ENCODE measurements around the gene CMTM7. TPM values are rescaled to one million over a fixed set of nuclear protein-coding genes. Genes with fewer than 3 reads are reported as not detected.

The CMTM7 gene
- polyA plus RNA-seq, 1 of the 3 experiments (the other 2 are of a cell fraction): 50.1 TPM

DNA sequence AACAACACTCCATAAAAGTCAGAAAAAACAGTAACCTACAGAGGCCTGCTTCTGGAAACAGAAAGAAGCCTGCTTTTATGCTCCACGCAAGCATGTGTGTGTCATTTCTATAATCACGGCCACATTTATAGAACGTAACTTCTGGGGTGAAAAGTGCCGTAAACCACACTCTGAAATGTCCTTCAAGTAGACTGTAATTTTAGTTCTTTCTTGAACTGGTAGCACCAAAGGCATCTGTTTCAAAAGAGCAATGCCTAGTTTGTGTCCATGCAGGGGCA is 19.5 kb upstream of the CMTM7 start:
- Histone ChIP-seq H3K79me2 (ENCODE audit: insufficient read depth) (no peaks in the 10 kb centered on the region), H4K20me1 (ENCODE audit: insufficient read depth) (no peaks in the 10 kb centered on the region), H2AFZ (ENCODE audit: low read depth) (no peak overlapping the region), H3K4me1 (ENCODE audit: control insufficient read depth in 1 of 2, insufficient read depth in 2 of 2, low read depth in 1 of 2, low read length in 1 of 2) (no peaks in the 10 kb centered on the region), H3K27ac (ENCODE audit: low read depth in 2 of 2, low read length in 1 of 2) (no peak overlapping the region), H3K36me3 (replicated peaks in 1 of 2; ENCODE audit: control insufficient read depth in 1 of 2, insufficient read depth in 2 of 2, low read length in 1 of 2) (no peaks in the 10 kb centered on the region), H3F3A (replicated peaks; ENCODE audit: insufficient read depth) (no peaks in the 10 kb centered on the region), H3K9me2 (no peaks in the 10 kb centered on the region), H3K4me3 (ENCODE audit: low read depth in 2 of 2, low read length in 1 of 2) (no peak overlapping the region), H3K9me3 (no peaks in the 10 kb centered on the region), H3K27me3 (ENCODE audit: insufficient read depth) (no peaks in the 10 kb centered on the region), H3K9ac (no peak overlapping the region), H3K4me2 (no peak overlapping the region)
- no peak for DNase-seq
- ChIA-PET POLR2A (no interaction called here), CTCF (interaction anchor here (1.0 to 3.9 kb wide), 4 partner anchors 13 to 96 kb away, joined by 3 to 38 read pairs (median 13); no protein-coding TSS in a partner anchor)
- no peak for TF ChIP-seq YY1 (IDR thresholded peaks at IDR 0.05; ENCODE audit: low read depth)
- no peak for TF ChIP-seq JUND (IDR thresholded peaks at IDR 0.05)
- WGBS (ENCODE audit: low lambda C conversion rate): 95% methylated on average over 4 of the region's 4 CpGs

DNA sequence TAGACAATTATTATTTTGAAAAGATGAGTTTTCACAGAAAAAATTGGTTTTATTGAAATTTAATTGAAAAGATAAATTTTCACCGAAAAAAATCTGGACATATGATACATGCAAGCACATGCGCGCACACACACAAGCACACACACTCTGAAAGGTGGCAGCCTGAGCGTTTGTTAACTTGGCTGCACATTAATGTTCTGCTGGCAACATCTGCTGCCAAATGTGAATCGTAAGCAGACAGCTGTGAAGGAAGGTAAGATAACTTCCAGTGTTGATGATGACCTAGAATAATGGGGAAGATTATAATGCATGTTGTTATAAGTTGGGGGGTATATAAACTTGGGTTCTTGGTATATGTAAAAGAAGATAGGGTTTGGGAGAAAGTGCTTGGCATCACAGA is 18.4 kb upstream of the CMTM7 start:
- no peak for DNase-seq
- Histone ChIP-seq H4K20me1 (ENCODE audit: insufficient read depth) (no peaks in the 10 kb centered on the region), H2AFZ (ENCODE audit: low read depth) (no peak overlapping the region), H3K4me3 (ENCODE audit: low read depth in 2 of 2, low read length in 1 of 2) (no peak overlapping the region), H3K9me2 (no peaks in the 10 kb centered on the region), H3K4me1 (ENCODE audit: control insufficient read depth in 1 of 2, insufficient read depth in 2 of 2, low read depth in 1 of 2, low read length in 1 of 2) (no peaks in the 10 kb centered on the region), H3K27me3 (ENCODE audit: insufficient read depth) (no peaks in the 10 kb centered on the region), H3K9me3 (no peaks in the 10 kb centered on the region), H3K27ac (ENCODE audit: low read depth in 2 of 2, low read length in 1 of 2) (no peak overlapping the region), H3K79me2 (ENCODE audit: insufficient read depth) (no peaks in the 10 kb centered on the region), H3K4me2 (no peak overlapping the region), H3K36me3 (replicated peaks in 1 of 2; ENCODE audit: control insufficient read depth in 1 of 2, insufficient read depth in 2 of 2, low read length in 1 of 2) (no peaks in the 10 kb centered on the region), H3F3A (replicated peaks; ENCODE audit: insufficient read depth) (no peaks in the 10 kb centered on the region), H3K9ac (no peak overlapping the region)
- WGBS (ENCODE audit: low lambda C conversion rate): 80% methylated on average over 5 of the region's 5 CpGs
- CTCF ChIA-PET: interaction anchor here (2.1 to 6.7 kb wide), 4 partner anchors 11 to 354 kb away, joined by 6 to 98 read pairs (median 36); no protein-coding TSS in a partner anchor
- TF ChIP-seq SMC3 (IDR thresholded peaks at IDR 0.05; ENCODE audit: low read depth, low read length) (no peak), YY1 (IDR thresholded peaks at IDR 0.05; ENCODE audit: low read depth) (no peak), MEF2A (IDR thresholded peaks at IDR 0.05; ENCODE audit: borderline replicate concordance, low read depth) (no peak), USF2 (IDR thresholded peaks at IDR 0.05; ENCODE audit: borderline replicate concordance, low read depth, low read length) (no peak), MXI1 (IDR thresholded peaks at IDR 0.05; ENCODE audit: low read depth, low read length) (no peak), GATA2 (CRISPR knock-in tag; IDR thresholded peaks at IDR 0.05) (no peak), GABPA (IDR thresholded peaks at IDR 0.05; ENCODE audit: low read depth) (no peak), EZH2phosphoT487 (IDR thresholded peaks at IDR 0.05; ENCODE audit: borderline replicate concordance, low read depth) (no peak), FOXJ3 (CRISPR knock-in tag; IDR thresholded peaks at IDR 0.05) (no peak), FOXM1 (IDR thresholded peaks at IDR 0.05; ENCODE audit: low read depth) (no peak), NFIC (IDR thresholded peaks at IDR 0.05; ENCODE audit: borderline replicate concordance) (no peak)
- TF ChIP-seq, protein P1, sequence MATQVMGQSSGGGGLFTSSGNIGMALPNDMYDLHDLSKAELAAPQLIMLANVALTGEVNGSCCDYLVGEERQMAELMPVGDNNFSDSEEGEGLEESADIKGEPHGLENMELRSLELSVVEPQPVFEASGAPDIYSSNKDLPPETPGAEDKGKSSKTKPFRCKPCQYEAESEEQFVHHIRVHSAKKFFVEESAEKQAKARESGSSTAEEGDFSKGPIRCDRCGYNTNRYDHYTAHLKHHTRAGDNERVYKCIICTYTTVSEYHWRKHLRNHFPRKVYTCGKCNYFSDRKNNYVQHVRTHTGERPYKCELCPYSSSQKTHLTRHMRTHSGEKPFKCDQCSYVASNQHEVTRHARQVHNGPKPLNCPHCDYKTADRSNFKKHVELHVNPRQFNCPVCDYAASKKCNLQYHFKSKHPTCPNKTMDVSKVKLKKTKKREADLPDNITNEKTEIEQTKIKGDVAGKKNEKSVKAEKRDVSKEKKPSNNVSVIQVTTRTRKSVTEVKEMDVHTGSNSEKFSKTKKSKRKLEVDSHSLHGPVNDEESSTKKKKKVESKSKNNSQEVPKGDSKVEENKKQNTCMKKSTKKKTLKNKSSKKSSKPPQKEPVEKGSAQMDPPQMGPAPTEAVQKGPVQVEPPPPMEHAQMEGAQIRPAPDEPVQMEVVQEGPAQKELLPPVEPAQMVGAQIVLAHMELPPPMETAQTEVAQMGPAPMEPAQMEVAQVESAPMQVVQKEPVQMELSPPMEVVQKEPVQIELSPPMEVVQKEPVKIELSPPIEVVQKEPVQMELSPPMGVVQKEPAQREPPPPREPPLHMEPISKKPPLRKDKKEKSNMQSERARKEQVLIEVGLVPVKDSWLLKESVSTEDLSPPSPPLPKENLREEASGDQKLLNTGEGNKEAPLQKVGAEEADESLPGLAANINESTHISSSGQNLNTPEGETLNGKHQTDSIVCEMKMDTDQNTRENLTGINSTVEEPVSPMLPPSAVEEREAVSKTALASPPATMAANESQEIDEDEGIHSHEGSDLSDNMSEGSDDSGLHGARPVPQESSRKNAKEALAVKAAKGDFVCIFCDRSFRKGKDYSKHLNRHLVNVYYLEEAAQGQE (IDR thresholded peaks at IDR 0.05; ENCODE audit: low read depth, low read length): no peak
- POLR2A ChIA-PET: no interaction called here

Measured in SK-N-SH (cell line).